ENCODE results near the gene KANK2. TPM values are rescaled to one million over a fixed set of nuclear protein-coding genes. Genes with fewer than 3 reads are reported as not detected.

The KANK2 gene
- total RNA-seq, 2 donors from 2014 or later: 74.2 to 87.7 TPM

GRCh38 chr19:11234486-11235075 lies 37.2 kb upstream of the KANK2 start:
- H3K4me3 ChIP-seq (ENCODE audit: low read length): no peak overlapping the region
- no peak overlapping the region for H3K4me3 Mint-ChIP-seq
- peak; percentile 38 for TF ChIP-seq CTCF (conservative IDR thresholded peaks at IDR 0.05)
- no peak overlapping the region for H3K27ac ChIP-seq (ENCODE audit: low read depth, low read length)
- H3K9me3 ChIP-seq (ENCODE audit: control insufficient read depth, low read length): no peaks in the 10 kb centered on the region
- no peaks in the 10 kb centered on the region for H3K27me3 ChIP-seq (ENCODE audit: control insufficient read depth, insufficient read depth, low read length, poor library complexity, severe bottlenecking)
- no peak overlapping the region for H3K27ac Mint-ChIP-seq
- 89 to 92% methylated on average over 4 to 5 of the region's 5 CpGs for WGBS, 2 experiments (ENCODE audit: insufficient coverage in 1 of 2, insufficient read length in 1 of 2)
- H3K4me1 ChIP-seq (ENCODE audit: control insufficient read depth, insufficient read depth, low read length): peaks cover 5% of the 10 kb centered on the region
- peaks cover 6% of the 10 kb centered on the region for H3K4me1 Mint-ChIP-seq
- H3K9ac ChIP-seq (ENCODE audit: extremely low read depth, low read length, poor library complexity, severe bottlenecking): no peak overlapping the region
- no peaks in the 10 kb centered on the region for H3K9me3 Mint-ChIP-seq
- peaks cover 55% of the 10 kb centered on the region for H3K36me3 Mint-ChIP-seq (ENCODE audit: low read depth)
- no peak for DNase-seq
- H3K27me3 Mint-ChIP-seq (ENCODE audit: insufficient read depth): no peaks in the 10 kb centered on the region
- H3K36me3 ChIP-seq (ENCODE audit: control insufficient read depth, insufficient read depth, low read length): peaks cover 36% of the 10 kb centered on the region

- H3K36me3 ChIP-seq (ENCODE audit: control insufficient read depth, insufficient read depth, low read length): peaks cover 25% of the 10 kb centered on the region
- Mint-ChIP-seq H3K27ac (no peak overlapping the region), H3K27me3 (ENCODE audit: insufficient read depth) (no peaks in the 10 kb centered on the region), H3K36me3 (ENCODE audit: low read depth) (peaks cover 43% of the 10 kb centered on the region), H3K4me3 (no peak overlapping the region), H3K4me1 (peaks cover 6% of the 10 kb centered on the region), H3K9me3 (no peaks in the 10 kb centered on the region)
- no peak overlapping the region for H3K4me3 ChIP-seq (ENCODE audit: low read length)
- TF ChIP-seq CTCF (conservative IDR thresholded peaks at IDR 0.05): no peak
- peaks cover 5% of the 10 kb centered on the region for H3K4me1 ChIP-seq (ENCODE audit: control insufficient read depth, insufficient read depth, low read length)
- WGBS, 2 experiments (ENCODE audit: insufficient coverage in 1 of 2, insufficient read length in 1 of 2): 95 to 96% methylated on average over 14 to 15 of the region's 15 CpGs
- no peaks in the 10 kb centered on the region for H3K27me3 ChIP-seq (ENCODE audit: control insufficient read depth, insufficient read depth, low read length, poor library complexity, severe bottlenecking)
- DNase-seq: no peak
- H3K9ac ChIP-seq (ENCODE audit: extremely low read depth, low read length, poor library complexity, severe bottlenecking): no peak overlapping the region
- no peak overlapping the region for H3K27ac ChIP-seq (ENCODE audit: low read depth, low read length)
- H3K9me3 ChIP-seq (ENCODE audit: control insufficient read depth, low read length): no peaks in the 10 kb centered on the region
Observed at GRCh38 chr19:11233073-11233472, 35.7 kb upstream of the KANK2 start.

GRCh38 chr19:11232555-11232954 lies 35.2 kb upstream of the KANK2 start:
- peaks cover 5% of the 10 kb centered on the region for H3K4me1 ChIP-seq (ENCODE audit: control insufficient read depth, insufficient read depth, low read length)
- no peaks in the 10 kb centered on the region for H3K27me3 Mint-ChIP-seq (ENCODE audit: insufficient read depth)
- TF ChIP-seq CTCF (conservative IDR thresholded peaks at IDR 0.05): no peak
- H3K4me1 Mint-ChIP-seq: peaks cover 6% of the 10 kb centered on the region
- H3K4me3 Mint-ChIP-seq: no peak overlapping the region
- H3K27me3 ChIP-seq (ENCODE audit: control insufficient read depth, insufficient read depth, low read length, poor library complexity, severe bottlenecking): no peaks in the 10 kb centered on the region
- DNase-seq: no peak
- peaks cover 25% of the 10 kb centered on the region for H3K36me3 ChIP-seq (ENCODE audit: control insufficient read depth, insufficient read depth, low read length)
- no peak overlapping the region for H3K27ac Mint-ChIP-seq
- no peaks in the 10 kb centered on the region for H3K9me3 ChIP-seq (ENCODE audit: control insufficient read depth, low read length)
- H3K9ac ChIP-seq (ENCODE audit: extremely low read depth, low read length, poor library complexity, severe bottlenecking): no peak overlapping the region
- H3K36me3 Mint-ChIP-seq (ENCODE audit: low read depth): peaks cover 42% of the 10 kb centered on the region
- no peaks in the 10 kb centered on the region for H3K9me3 Mint-ChIP-seq
- H3K27ac ChIP-seq (ENCODE audit: low read depth, low read length): no peak overlapping the region
- WGBS, 2 experiments (ENCODE audit: insufficient coverage in 1 of 2, insufficient read length in 1 of 2): 96 to 100% methylated on average over 4 of the region's 4 CpGs
- H3K4me3 ChIP-seq (ENCODE audit: low read length): no peak overlapping the region
